BE2C (cell line): ENCODE data around the gene NOTUM.

Experiments
- DNase-seq: peaks from one replicate; pipeline ENCODE4 v3.0.0-alpha.2; 2020
- H3K27me3 ChIP-seq: fragments of 250-450 bp; sonication (Bioruptor Pico); 2 replicates; pipeline ENCODE4 v1.5.1; 2020; ENCODE audit warnings: mild to moderate bottlenecking
- H3K36me3 ChIP-seq: fragments of 250-450 bp; sonication (Bioruptor Pico); 2 replicates; pipeline ENCODE4 v1.5.1; 2020; ENCODE audit warnings: mild to moderate bottlenecking
- H3K4me1 ChIP-seq: fragments of 250-450 bp; sonication (Bioruptor Pico); 2 replicates; pipeline ENCODE4 v1.5.1; 2020
- H3K4me3 ChIP-seq: 2 replicates; pipeline ENCODE4 v1.5.1; 2011; ENCODE audit warnings: low read depth, low read length
- H3K9me3 ChIP-seq: fragments of 250-450 bp; sonication (Bioruptor Pico); 2 replicates; pipeline ENCODE4 v1.5.1; 2020
- TF ChIP-seq, protein P1 (sequence below): IDR thresholded peaks from 2 replicates; pipeline ENCODE4 v1.5.1; 2012; ENCODE audit warnings: mild to moderate bottlenecking, low read depth, low read length

NOTUM gene

GRCh38 chr17:81996757-81997441 lies 35.9 kb upstream of the NOTUM start:
- TF ChIP-seq, protein P1, sequence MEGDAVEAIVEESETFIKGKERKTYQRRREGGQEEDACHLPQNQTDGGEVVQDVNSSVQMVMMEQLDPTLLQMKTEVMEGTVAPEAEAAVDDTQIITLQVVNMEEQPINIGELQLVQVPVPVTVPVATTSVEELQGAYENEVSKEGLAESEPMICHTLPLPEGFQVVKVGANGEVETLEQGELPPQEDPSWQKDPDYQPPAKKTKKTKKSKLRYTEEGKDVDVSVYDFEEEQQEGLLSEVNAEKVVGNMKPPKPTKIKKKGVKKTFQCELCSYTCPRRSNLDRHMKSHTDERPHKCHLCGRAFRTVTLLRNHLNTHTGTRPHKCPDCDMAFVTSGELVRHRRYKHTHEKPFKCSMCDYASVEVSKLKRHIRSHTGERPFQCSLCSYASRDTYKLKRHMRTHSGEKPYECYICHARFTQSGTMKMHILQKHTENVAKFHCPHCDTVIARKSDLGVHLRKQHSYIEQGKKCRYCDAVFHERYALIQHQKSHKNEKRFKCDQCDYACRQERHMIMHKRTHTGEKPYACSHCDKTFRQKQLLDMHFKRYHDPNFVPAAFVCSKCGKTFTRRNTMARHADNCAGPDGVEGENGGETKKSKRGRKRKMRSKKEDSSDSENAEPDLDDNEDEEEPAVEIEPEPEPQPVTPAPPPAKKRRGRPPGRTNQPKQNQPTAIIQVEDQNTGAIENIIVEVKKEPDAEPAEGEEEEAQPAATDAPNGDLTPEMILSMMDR, result no peak
- no peak overlapping the region for H3K4me3 ChIP-seq
- peaks cover 11% of the 10 kb centered on the region for H3K4me1 ChIP-seq
- no peaks in the 10 kb centered on the region for H3K9me3 ChIP-seq
- no peaks in the 10 kb centered on the region for H3K27me3 ChIP-seq
- no peaks in the 10 kb centered on the region; the same call in 1 of the 2 replicates for H3K36me3 ChIP-seq
- DNase-seq, result no peak

DNA sequence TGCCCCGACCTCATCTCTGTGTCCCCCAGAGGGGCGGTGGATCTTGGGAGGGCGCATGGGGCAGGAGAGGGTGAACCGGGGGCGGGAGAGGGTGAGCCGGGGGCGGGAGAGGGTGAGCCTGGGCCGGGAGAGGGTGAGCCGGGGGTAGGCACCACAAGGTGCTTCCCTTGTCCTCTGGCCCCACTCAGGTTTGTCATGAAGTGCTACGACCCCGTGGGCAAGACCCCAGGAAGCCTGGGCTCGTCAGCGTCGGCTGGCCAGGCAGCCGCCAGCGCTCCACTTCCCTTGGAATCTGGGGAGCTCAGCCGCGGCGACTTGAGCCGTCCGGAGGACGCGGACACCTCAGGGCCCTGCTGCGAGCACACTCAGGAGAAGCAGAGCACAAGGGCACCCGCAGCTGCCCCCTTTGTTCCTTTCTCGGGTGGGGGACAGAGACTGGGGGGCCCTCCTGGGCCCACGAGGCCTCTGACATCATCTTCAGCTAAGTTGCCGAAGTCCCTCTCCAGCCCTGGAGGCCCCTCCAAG lies 35.3 kb upstream of the NOTUM start:
- Histone ChIP-seq H3K4me3 (no peak overlapping the region), H3K4me1 (peaks cover 17% of the 10 kb centered on the region), H3K36me3 (no peaks in the 10 kb centered on the region; the same call in 1 of the 2 replicates), H3K27me3 (no peaks in the 10 kb centered on the region), H3K9me3 (no peaks in the 10 kb centered on the region)
- TF ChIP-seq, protein P1, result no peak
- DNase-seq, result no peak

- H3K4me1 ChIP-seq, result peaks cover 23% of the 10 kb centered on the region
- TF ChIP-seq, protein P1, result no peak
- no peaks in the 10 kb centered on the region for H3K27me3 ChIP-seq
- H3K9me3 ChIP-seq, result no peaks in the 10 kb centered on the region
- no peak overlapping the region for H3K4me3 ChIP-seq
- H3K36me3 ChIP-seq, result no peaks in the 10 kb centered on the region; the same call in none of the 2 replicates
- DNase-seq, result peak; percentile 10
These were observed 34.7 kb upstream of the NOTUM start for GRCh38 chr17:81995463-81996231.

DNA sequence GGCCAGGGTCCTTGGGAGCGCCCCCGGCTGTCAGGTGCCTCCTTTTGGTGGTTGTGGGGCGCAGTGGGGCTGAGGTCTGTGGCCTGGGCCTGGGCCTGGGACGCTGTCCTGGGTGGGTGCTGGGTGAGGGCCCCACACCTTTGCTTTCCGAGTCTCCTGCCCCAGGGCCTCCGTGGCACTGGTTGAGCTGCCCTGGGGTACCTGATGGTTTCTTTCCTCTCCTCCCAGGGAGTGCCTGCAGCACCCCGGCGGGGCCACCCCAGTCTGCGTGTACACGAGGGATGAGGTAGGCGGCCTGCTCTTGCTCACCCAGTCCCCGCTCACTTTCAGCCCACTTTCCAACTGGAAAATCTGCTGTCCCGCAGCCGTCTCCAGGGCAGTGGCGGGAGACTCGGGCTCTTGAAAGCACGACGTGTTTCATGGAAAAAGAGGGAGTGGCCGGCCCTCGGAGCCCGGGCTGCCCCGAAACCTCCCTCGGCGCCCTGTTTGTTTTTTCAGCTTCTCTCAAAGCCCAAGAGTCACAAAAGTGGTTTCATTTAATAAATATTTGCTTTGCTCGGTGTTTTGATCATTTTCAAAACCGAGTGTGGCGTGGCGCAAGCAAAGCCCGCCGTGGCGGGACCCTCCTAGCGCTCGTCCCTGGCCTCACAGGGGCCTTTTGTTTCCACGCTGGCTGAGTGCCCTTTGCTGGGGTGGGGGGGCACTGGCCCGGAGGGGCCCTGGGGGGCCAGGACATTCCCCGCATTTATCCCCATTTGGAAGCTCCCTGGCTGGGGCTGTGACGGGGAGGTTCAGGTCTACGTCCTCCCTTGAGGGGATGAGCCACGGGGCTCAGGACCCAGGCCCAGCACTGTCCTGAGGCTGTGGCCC lies 33.8 kb upstream of the NOTUM start:
- H3K27me3 ChIP-seq, result no peaks in the 10 kb centered on the region
- TF ChIP-seq, protein P1, result no peak
- H3K4me3 ChIP-seq, result no peak overlapping the region
- H3K4me1 ChIP-seq, result peaks cover 23% of the 10 kb centered on the region
- H3K36me3 ChIP-seq, result no peaks in the 10 kb centered on the region; the same call in none of the 2 replicates
- no peaks in the 10 kb centered on the region for H3K9me3 ChIP-seq
- DNase-seq, result no peak

- Histone ChIP-seq H3K9me3 (no peaks in the 10 kb centered on the region), H3K4me1 (peaks cover 23% of the 10 kb centered on the region), H3K4me3 (no peak overlapping the region), H3K27me3 (no peaks in the 10 kb centered on the region), H3K36me3 (no peaks in the 10 kb centered on the region; the same call in none of the 2 replicates)
- DNase-seq, result no peak
- TF ChIP-seq, protein P1, result no peak
These were observed 33.0 kb upstream of the NOTUM start for GRCh38 chr17:81993729-81994592.
